ENCODE results near the gene SKA3. TPM values are rescaled to one million over a fixed set of nuclear protein-coding genes. Genes with fewer than 3 reads are reported as not detected.

SKA3 gene
- total and polyA plus RNA-seq, 2 of the 13 experiments (the other 11 are each of a cell fraction or from before 2014, with no cell fraction given) = 7.2 to 10.8 TPM

DNA sequence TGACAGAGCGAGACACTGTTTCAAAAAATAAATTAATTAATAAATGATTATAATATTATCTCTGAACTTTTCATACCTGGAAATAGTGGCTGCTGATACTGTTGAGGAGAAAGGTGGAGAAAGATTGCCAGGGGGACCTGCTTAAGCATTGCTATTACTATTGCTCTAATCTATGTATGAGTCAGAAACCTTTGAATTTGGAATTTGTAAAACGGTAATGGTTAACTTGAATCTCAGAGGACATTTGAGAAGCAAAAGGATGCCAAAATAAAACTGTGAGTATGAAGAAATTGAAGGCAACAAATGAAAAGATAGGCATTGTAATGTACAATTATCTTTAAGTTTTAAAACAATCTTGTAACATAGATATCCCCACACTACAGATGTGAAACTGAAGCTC is 5.3 kb upstream of the SKA3 start (continued):
- TF ChIP-seq, protein P1, sequence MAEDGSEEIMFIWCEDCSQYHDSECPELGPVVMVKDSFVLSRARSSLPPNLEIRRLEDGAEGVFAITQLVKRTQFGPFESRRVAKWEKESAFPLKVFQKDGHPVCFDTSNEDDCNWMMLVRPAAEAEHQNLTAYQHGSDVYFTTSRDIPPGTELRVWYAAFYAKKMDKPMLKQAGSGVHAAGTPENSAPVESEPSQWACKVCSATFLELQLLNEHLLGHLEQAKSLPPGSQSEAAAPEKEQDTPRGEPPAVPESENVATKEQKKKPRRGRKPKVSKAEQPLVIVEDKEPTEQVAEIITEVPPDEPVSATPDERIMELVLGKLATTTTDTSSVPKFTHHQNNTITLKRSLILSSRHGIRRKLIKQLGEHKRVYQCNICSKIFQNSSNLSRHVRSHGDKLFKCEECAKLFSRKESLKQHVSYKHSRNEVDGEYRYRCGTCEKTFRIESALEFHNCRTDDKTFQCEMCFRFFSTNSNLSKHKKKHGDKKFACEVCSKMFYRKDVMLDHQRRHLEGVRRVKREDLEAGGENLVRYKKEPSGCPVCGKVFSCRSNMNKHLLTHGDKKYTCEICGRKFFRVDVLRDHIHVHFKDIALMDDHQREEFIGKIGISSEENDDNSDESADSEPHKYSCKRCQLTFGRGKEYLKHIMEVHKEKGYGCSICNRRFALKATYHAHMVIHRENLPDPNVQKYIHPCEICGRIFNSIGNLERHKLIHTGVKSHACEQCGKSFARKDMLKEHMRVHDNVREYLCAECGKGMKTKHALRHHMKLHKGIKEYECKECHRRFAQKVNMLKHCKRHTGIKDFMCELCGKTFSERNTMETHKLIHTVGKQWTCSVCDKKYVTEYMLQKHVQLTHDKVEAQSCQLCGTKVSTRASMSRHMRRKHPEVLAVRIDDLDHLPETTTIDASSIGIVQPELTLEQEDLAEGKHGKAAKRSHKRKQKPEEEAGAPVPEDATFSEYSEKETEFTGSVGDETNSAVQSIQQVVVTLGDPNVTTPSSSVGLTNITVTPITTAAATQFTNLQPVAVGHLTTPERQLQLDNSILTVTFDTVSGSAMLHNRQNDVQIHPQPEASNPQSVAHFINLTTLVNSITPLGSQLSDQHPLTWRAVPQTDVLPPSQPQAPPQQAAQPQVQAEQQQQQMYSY (CRISPR knock-in tag; IDR thresholded peaks at IDR 0.05) = no peak

DNA sequence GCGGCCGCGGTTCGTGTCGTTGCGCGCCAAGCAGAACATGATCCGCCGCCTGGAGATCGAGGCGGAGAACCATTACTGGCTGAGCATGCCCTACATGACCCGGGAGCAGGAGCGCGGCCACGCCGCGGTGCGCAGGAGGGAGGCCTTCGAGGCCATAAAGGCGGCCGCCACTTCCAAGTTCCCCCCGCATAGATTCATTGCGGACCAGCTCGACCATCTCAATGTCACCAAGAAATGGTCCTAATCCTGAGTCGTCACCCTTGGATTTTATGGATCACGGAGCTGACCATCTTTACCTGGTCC is 581 bp upstream of the SKA3 start:
- Histone ChIP-seq H2AFZ (ENCODE audit: low read length) (no peak overlapping the region), H3K27me3 (ENCODE audit: control insufficient read depth in 1 of 2, insufficient read depth in 2 of 2, low read length in 2 of 2) (no peaks in the 10 kb centered on the region; a peak in 3 of 5 replicates), H4K20me1 (ENCODE audit: insufficient read depth, low read length) (peaks cover 5% of the 10 kb centered on the region; the same call in 1 of the 2 replicates), H3K79me2 (ENCODE audit: insufficient read depth, low read length) (peaks cover 50% of the 10 kb centered on the region), H3K27ac (ENCODE audit: extremely low read length, insufficient read depth, low read length) (peak overlapping the region; percentile 92), H3K36me3 (replicated peaks in 1 of 2; ENCODE audit: control insufficient read depth in 1 of 2, insufficient read depth in 2 of 2, low read length in 2 of 2) (no peaks in the 10 kb centered on the region), H3K4me2 (ENCODE audit: low read depth, low read length) (peak overlapping the region; percentile 83), H3K4me1 (ENCODE audit: insufficient read depth, low read length) (peaks cover 52% of the 10 kb centered on the region), H3K9me3 (ENCODE audit: low read length) (no peaks in the 10 kb centered on the region), H3K9ac (ENCODE audit: insufficient read depth, low read depth, low read length) (peak overlapping the region; percentile 94), H3K4me3 (replicated peaks in 1 of 3; ENCODE audit: insufficient read depth in 1 of 3, low read depth in 2 of 3, low read length in 3 of 3) (peak overlapping the region; percentile 77 to 99 (median 95))
- POLR2A ChIA-PET = interaction anchor here (0.9 to 2.1 kb wide), 17 partner anchors 8 to 289 kb away, joined by 3 to 15 read pairs (median 3); partner anchors contain the start of genes LATS2, XPO4 and ZDHHC20
- CTCF ChIA-PET (ENCODE audit: low intra/inter-chr PET ratio, low total read pairs) = no interaction called here
- in situ Hi-C loops (cut with HindIII; ENCODE audit: extremely low pct_ligation_motif_present, low pct_unique_long_range_greater_than_20kb) = loop anchor here (10.0 kb wide), 1 partner anchor 232 kb away; no protein-coding TSS in a partner anchor
- ATAC-seq (peak; percentile 42), FAIRE-seq (no peak), DNase-seq (ENCODE audit: low spot score) (no peak)
- WGBS (ENCODE audit: low lambda C conversion rate) = 0% methylated on average over 16 of the region's 26 CpGs
- TSS peak; percentile 87 for BruUV-seq (replicated peaks)
- intact Hi-C loops (cut with micrococcal nuclease; ENCODE audit: unreplicated experiment) = loop anchor here (2.0 kb wide), 1 partner anchor 66 kb away; no protein-coding TSS in a partner anchor
- TF ChIP-seq MZF1 (CRISPR knock-in tag; IDR thresholded peaks at IDR 0.05; ENCODE audit: borderline replicate concordance) (0 out of 2 replicates have a peak, but pooled peaks have one; percentile 90), ZNF317 (CRISPR knock-in tag; IDR thresholded peaks at IDR 0.05) (peak; percentile 35; the same call in 1 of the 2 replicates), ZNF616 (CRISPR knock-in tag; IDR thresholded peaks at IDR 0.05; ENCODE audit: low read depth) (peak; percentile 83; the same call in 1 of the 2 replicates), RAD21 (CRISPR knock-in tag; IDR thresholded peaks at IDR 0.05) (peak; percentile 3; the same call in 1 of the 2 replicates), ZNF883 (CRISPR knock-in tag; IDR thresholded peaks at IDR 0.05; ENCODE audit: not compliant biosample characterization) (no peak), DMAP1 (CRISPR knock-in tag; IDR thresholded peaks at IDR 0.05) (no peak; the same call in 1 of the 2 replicates), ZNF296 (CRISPR knock-in tag; conservative IDR thresholded peaks at IDR 0.05) (0 out of 2 replicates have a peak, but pooled peaks have one; percentile 70), ZBTB21 (CRISPR knock-in tag; IDR thresholded peaks at IDR 0.05) (no peak), HCFC1 (IDR thresholded peaks at IDR 0.05; ENCODE audit: low read depth, low read length) (no peak), SRF (IDR thresholded peaks at IDR 0.05; ENCODE audit: low read depth, low read length) (no peak), NFE2L2 (IDR thresholded peaks at IDR 0.05; ENCODE audit: low read length) (no peak), ZFX (CRISPR knock-in tag; IDR thresholded peaks at IDR 0.05; ENCODE audit: low read depth) (peak; percentile 70; the same call in 1 of the 2 replicates), ZFP1 (CRISPR knock-in tag; IDR thresholded peaks at IDR 0.05) (no peak)
- TF ChIP-seq, protein P2, sequence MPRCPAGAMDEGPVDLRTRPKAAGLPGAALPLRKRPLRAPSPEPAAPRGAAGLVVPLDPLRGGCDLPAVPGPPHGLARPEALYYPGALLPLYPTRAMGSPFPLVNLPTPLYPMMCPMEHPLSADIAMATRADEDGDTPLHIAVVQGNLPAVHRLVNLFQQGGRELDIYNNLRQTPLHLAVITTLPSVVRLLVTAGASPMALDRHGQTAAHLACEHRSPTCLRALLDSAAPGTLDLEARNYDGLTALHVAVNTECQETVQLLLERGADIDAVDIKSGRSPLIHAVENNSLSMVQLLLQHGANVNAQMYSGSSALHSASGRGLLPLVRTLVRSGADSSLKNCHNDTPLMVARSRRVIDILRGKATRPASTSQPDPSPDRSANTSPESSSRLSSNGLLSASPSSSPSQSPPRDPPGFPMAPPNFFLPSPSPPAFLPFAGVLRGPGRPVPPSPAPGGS (CRISPR knock-in tag; IDR thresholded peaks at IDR 0.05) = no peak; the same call in 1 of the 2 replicates
- TF ChIP-seq, protein P3, sequence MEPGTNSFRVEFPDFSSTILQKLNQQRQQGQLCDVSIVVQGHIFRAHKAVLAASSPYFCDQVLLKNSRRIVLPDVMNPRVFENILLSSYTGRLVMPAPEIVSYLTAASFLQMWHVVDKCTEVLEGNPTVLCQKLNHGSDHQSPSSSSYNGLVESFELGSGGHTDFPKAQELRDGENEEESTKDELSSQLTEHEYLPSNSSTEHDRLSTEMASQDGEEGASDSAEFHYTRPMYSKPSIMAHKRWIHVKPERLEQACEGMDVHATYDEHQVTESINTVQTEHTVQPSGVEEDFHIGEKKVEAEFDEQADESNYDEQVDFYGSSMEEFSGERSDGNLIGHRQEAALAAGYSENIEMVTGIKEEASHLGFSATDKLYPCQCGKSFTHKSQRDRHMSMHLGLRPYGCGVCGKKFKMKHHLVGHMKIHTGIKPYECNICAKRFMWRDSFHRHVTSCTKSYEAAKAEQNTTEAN (CRISPR knock-in tag; conservative IDR thresholded peaks at IDR 0.05) = peak; percentile 39; the same call in 1 of the 2 replicates
- TF ChIP-seq, protein P4, sequence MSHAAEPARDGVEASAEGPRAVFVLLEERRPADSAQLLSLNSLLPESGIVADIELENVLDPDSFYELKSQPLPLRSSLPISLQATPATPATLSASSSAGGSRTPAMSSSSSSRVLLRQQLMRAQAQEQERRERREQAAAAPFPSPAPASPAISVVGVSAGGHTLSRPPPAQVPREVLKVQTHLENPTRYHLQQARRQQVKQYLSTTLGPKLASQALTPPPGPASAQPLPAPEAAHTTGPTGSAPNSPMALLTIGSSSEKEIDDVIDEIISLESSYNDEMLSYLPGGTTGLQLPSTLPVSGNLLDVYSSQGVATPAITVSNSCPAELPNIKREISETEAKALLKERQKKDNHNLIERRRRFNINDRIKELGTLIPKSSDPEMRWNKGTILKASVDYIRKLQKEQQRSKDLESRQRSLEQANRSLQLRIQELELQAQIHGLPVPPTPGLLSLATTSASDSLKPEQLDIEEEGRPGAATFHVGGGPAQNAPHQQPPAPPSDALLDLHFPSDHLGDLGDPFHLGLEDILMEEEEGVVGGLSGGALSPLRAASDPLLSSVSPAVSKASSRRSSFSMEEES (CRISPR knock-in tag; IDR thresholded peaks at IDR 0.05) = 0 out of 2 replicates have a peak, but pooled peaks have one; percentile 9
